ENCODE results near the gene GP1BB. TPM values are rescaled to one million over a fixed set of nuclear protein-coding genes. Genes with fewer than 3 reads are reported as not detected.
A peak's percentile ranks its signal among the peaks of the same experiment; 100 is the strongest.

Gene GP1BB
- total and polyA plus RNA-seq, 2 of the 13 experiments (the other 11 are each of a cell fraction or from before 2014, with no cell fraction given) = not detected

DNA sequence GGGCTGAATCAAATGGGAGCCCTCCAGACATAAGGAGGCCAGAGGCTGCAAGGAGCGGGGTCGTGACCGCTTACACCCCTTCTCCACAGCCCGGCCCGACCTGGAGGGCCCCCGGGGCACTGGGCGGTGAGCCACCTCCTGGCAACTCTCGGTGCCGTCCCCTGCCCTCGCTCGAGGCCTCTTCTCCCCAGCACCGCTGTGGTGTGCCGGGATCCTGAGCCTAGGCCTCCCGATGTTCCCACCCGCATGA lies 432 bp upstream of the GP1BB start (continued):
- TF ChIP-seq, protein P1, sequence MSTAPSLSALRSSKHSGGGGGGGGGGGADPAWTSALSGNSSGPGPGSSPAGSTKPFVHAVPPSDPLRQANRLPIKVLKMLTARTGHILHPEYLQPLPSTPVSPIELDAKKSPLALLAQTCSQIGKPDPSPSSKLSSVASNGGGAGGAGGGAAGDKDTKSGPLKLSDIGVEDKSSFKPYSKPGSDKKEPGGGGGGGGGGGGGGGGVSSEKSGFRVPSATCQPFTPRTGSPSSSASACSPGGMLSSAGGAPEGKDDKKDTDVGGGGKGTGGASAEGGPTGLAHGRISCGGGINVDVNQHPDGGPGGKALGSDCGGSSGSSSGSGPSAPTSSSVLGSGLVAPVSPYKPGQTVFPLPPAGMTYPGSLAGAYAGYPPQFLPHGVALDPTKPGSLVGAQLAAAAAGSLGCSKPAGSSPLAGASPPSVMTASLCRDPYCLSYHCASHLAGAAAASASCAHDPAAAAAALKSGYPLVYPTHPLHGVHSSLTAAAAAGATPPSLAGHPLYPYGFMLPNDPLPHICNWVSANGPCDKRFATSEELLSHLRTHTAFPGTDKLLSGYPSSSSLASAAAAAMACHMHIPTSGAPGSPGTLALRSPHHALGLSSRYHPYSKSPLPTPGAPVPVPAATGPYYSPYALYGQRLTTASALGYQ (CRISPR knock-in tag; IDR thresholded peaks at IDR 0.05) = no peak
- TF ChIP-seq SKI (IDR thresholded peaks at IDR 0.05; ENCODE audit: partially characterized antibody) (no peak), RFXANK (CRISPR knock-in tag; IDR thresholded peaks at IDR 0.05) (no peak), ZIK1 (CRISPR knock-in tag; IDR thresholded peaks at IDR 0.05; ENCODE audit: borderline replicate concordance, low read depth) (0 out of 2 replicates have a peak, but pooled peaks have one; percentile 3), MLLT10 (CRISPR knock-in tag; IDR thresholded peaks at IDR 0.05) (no peak), ZNF772 (CRISPR knock-in tag; IDR thresholded peaks at IDR 0.05) (no peak), SOX5 (CRISPR knock-in tag; IDR thresholded peaks at IDR 0.05; ENCODE audit: borderline replicate concordance) (no peak), HOXA5 (CRISPR knock-in tag; IDR thresholded peaks at IDR 0.05) (0 out of 2 replicates have a peak, but pooled peaks have one; percentile 50), MED1 (CRISPR knock-in tag; IDR thresholded peaks at IDR 0.05) (peak; percentile 24; the same call in 1 of the 2 replicates), PTBP1 (IDR thresholded peaks at IDR 0.05; ENCODE audit: low read depth, low read length, poor library complexity, severe bottlenecking) (peak; percentile 4), ZNF441 (CRISPR knock-in tag; IDR thresholded peaks at IDR 0.05; ENCODE audit: borderline replicate concordance) (no peak), SIN3A (IDR thresholded peaks at IDR 0.05; ENCODE audit: borderline replicate concordance, low read depth, low read length) (no peak), FOXC1 (CRISPR knock-in tag; IDR thresholded peaks at IDR 0.05; ENCODE audit: borderline replicate concordance) (no peak), FOXO1 (CRISPR knock-in tag; IDR thresholded peaks at IDR 0.05) (no peak), ZNF790 (CRISPR knock-in tag; IDR thresholded peaks at IDR 0.05; ENCODE audit: borderline replicate concordance) (no peak), ZNF839 (CRISPR knock-in tag; IDR thresholded peaks at IDR 0.05; ENCODE audit: borderline replicate concordance) (no peak), YEATS4 (CRISPR knock-in tag; IDR thresholded peaks at IDR 0.05; ENCODE audit: borderline replicate concordance) (peak; percentile 10; the same call in 1 of the 2 replicates), GTF2F1 (IDR thresholded peaks at IDR 0.05; ENCODE audit: low read length) (no peak), ZNF34 (CRISPR knock-in tag; IDR thresholded peaks at IDR 0.05; ENCODE audit: borderline replicate concordance) (no peak), ZNF562 (CRISPR knock-in tag; IDR thresholded peaks at IDR 0.05; ENCODE audit: borderline replicate concordance) (no peak), CENPX (CRISPR knock-in tag; IDR thresholded peaks at IDR 0.05) (no peak), FOXJ3 (CRISPR knock-in tag; IDR thresholded peaks at IDR 0.05; ENCODE audit: borderline replicate concordance) (no peak)
- TF ChIP-seq, protein P2, sequence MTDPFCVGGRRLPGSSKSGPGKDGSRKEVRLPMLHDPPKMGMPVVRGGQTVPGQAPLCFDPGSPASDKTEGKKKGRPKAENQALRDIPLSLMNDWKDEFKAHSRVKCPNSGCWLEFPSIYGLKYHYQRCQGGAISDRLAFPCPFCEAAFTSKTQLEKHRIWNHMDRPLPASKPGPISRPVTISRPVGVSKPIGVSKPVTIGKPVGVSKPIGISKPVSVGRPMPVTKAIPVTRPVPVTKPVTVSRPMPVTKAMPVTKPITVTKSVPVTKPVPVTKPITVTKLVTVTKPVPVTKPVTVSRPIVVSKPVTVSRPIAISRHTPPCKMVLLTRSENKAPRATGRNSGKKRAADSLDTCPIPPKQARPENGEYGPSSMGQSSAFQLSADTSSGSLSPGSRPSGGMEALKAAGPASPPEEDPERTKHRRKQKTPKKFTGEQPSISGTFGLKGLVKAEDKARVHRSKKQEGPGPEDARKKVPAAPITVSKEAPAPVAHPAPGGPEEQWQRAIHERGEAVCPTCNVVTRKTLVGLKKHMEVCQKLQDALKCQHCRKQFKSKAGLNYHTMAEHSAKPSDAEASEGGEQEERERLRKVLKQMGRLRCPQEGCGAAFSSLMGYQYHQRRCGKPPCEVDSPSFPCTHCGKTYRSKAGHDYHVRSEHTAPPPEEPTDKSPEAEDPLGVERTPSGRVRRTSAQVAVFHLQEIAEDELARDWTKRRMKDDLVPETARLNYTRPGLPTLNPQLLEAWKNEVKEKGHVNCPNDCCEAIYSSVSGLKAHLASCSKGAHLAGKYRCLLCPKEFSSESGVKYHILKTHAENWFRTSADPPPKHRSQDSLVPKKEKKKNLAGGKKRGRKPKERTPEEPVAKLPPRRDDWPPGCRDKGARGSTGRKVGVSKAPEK (CRISPR knock-in tag; IDR thresholded peaks at IDR 0.05; ENCODE audit: borderline replicate concordance) = no peak
- TF ChIP-seq, protein P3, sequence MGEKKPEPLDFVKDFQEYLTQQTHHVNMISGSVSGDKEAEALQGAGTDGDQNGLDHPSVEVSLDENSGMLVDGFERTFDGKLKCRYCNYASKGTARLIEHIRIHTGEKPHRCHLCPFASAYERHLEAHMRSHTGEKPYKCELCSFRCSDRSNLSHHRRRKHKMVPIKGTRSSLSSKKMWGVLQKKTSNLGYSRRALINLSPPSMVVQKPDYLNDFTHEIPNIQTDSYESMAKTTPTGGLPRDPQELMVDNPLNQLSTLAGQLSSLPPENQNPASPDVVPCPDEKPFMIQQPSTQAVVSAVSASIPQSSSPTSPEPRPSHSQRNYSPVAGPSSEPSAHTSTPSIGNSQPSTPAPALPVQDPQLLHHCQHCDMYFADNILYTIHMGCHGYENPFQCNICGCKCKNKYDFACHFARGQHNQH (CRISPR knock-in tag; IDR thresholded peaks at IDR 0.05) = no peak
- TF ChIP-seq, protein P4, sequence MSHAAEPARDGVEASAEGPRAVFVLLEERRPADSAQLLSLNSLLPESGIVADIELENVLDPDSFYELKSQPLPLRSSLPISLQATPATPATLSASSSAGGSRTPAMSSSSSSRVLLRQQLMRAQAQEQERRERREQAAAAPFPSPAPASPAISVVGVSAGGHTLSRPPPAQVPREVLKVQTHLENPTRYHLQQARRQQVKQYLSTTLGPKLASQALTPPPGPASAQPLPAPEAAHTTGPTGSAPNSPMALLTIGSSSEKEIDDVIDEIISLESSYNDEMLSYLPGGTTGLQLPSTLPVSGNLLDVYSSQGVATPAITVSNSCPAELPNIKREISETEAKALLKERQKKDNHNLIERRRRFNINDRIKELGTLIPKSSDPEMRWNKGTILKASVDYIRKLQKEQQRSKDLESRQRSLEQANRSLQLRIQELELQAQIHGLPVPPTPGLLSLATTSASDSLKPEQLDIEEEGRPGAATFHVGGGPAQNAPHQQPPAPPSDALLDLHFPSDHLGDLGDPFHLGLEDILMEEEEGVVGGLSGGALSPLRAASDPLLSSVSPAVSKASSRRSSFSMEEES (CRISPR knock-in tag; IDR thresholded peaks at IDR 0.05) = no peak

All from HepG2 (cell line).